Mammary epithelial cell (primary cell): Measurements from ENCODE around the gene IGLL5.

Source experiments
- EZH2 ChIP-seq: IDR thresholded peaks from 2 replicates; pipeline ENCODE4 v1.6.1; 2012; ENCODE audit warnings: low read length, inconsistent platforms, borderline replicate concordance
- TF ChIP-seq, protein P1 (sequence below), 2 donors: IDR thresholded peaks in 1 of 2; conservative IDR thresholded peaks in 1 of 2; 2 replicates each; pipeline ENCODE4 v1.5.1; 2011 to 2012; ENCODE audit warnings: inconsistent platforms in 2 of 2, low read length in 2 of 2, mild to moderate bottlenecking in 2 of 2, control low read depth in 1 of 2, low read depth in 1 of 2; ENCODE audit not compliant: insufficient read depth in 1 of 2; ENCODE audit errors: extremely low read depth in 1 of 2

GRCh38 chr22:22901578-22902218 lies 14.1 kb downstream of the IGLL5 start:
- TF ChIP-seq, protein P1, sequence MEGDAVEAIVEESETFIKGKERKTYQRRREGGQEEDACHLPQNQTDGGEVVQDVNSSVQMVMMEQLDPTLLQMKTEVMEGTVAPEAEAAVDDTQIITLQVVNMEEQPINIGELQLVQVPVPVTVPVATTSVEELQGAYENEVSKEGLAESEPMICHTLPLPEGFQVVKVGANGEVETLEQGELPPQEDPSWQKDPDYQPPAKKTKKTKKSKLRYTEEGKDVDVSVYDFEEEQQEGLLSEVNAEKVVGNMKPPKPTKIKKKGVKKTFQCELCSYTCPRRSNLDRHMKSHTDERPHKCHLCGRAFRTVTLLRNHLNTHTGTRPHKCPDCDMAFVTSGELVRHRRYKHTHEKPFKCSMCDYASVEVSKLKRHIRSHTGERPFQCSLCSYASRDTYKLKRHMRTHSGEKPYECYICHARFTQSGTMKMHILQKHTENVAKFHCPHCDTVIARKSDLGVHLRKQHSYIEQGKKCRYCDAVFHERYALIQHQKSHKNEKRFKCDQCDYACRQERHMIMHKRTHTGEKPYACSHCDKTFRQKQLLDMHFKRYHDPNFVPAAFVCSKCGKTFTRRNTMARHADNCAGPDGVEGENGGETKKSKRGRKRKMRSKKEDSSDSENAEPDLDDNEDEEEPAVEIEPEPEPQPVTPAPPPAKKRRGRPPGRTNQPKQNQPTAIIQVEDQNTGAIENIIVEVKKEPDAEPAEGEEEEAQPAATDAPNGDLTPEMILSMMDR (conservative IDR thresholded peaks at IDR 0.05 in 1 of 2, IDR thresholded peaks at IDR 0.05 in 1 of 2; ENCODE audit: extremely low read depth in 1 of 2, insufficient read depth in 1 of 2, low read depth in 1 of 2, low read length in 2 of 2), result no peak
- TF ChIP-seq EZH2, result no peak
